ENCODE measurements around the gene RPL31.
A peak's percentile ranks its signal among the peaks of the same experiment; 100 is the strongest.
"Not testable (repeated sequence)": the region's sequence is repeated elsewhere in the genome, so short reads cannot be mapped to it uniquely, and the experiment has no call there.

RPL31 gene

GRCh38 chr2:101047774-101048173 is 45.7 kb downstream of the RPL31 start:
- Histone ChIP-seq H3K4me3 (no peak overlapping the region), H3K27ac (peak overlapping the region in 10 of 21 experiments; percentile 3 to 39 (median 16))

GRCh38 chr2:101048756-101049155 is 46.7 kb downstream of the RPL31 start:
- Histone ChIP-seq H3K27ac (no peak overlapping the region), H3K4me3 (no peak overlapping the region)

DNA sequence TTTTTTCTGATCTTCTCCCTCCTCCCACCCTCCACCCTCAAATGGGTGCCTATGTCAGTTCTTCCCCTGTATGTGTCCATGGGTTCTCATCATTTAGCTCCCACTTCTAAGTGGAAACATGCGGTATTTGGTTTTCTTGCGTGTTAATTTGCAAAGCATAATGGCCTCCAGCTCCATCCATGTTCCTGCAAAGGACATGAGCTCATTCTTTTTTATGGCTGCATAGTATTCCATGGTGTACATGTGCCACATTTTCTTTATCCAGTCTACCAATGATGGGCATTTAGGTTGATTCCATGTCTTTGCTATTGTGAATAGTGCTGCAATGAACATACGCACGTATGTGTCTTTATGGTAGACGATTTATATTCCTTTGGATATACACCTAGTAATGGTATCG is 48.8 kb downstream of the RPL31 start:
- not testable (repeated sequence) for H3K27ac ChIP-seq

DNA sequence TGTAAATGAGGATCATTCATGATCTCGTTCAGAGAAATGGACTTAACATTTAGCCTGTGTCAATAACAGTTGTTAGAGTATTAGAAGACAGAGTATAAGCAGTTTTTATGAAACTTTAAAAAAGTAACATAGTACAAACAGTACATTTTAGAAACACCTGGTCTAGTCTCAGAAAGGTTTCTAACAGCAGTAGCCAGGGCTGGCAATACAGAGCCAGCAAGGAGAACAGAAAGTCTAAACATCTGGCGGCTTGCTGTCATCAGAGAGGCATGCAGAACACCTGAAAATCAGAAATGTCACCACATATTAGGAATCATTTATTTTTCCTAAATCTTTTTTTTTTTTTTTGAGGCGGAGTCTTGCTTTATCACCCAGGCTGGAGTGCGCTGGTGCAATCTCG is 50.1 kb downstream of the RPL31 start:
- no peak overlapping the region for H3K4me3 ChIP-seq
- no peak overlapping the region for H3K27ac ChIP-seq

More for the DNA sequence above, 48.8 kb downstream of the RPL31 start:
- H3K4me3 ChIP-seq, result not testable (repeated sequence)

DNA sequence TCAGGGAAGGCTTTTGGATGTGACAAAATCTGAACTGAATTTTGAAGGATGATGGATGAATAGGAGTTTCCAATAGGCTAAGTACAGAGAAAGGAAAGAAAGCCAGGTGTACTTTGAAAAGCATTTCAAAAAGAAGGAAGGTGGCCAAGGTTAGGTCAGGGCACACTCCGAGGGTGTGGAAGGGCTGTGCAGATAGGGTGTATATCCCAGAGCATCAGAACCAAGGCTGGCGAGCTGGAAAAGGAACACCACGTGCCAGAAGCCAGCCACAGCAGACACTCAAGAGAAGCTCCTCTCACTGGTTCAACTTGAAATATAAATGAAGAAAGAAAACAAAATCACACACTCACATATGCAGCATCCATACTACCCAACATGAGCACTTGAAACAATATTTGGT is 51.0 kb downstream of the RPL31 start:
- no peak overlapping the region for H3K27ac ChIP-seq
- H3K4me3 ChIP-seq, result no peak overlapping the region
